HepG2 (cell line): Measurements from ENCODE around the gene ARID1A. TPM values are rescaled to one million over a fixed set of nuclear protein-coding genes. Genes with fewer than 3 reads are reported as not detected.
A peak's percentile ranks its signal among the peaks of the same experiment; 100 is the strongest.

Experiments used
- ATAC-seq: fragments of 200-7000 bp; cut with Tn5 transposase; 3 replicates; pipeline ENCODE4 v1.9.1; 2020; ENCODE audit warnings: mild to moderate bottlenecking, moderate library complexity
- BruUV-seq: library from RNA; stranded (reverse); fragments of 400-500 nt; replicated peaks from 2 replicates; lab custom pipeline; 2021; lab: Mats Ljungman, UMichigan
- CTCF ChIA-PET: fragments of 300-600 bp; formaldehyde crosslinking; extraction: SDS; loops from one replicate; lab custom pipeline; 2021; ENCODE audit warnings: low total read pairs, inconsistent platforms, low intra/inter-chr PET ratio; lab: Yijun Ruan, JAX
- POLR2A ChIA-PET: fragments of 350-600 bp; sonication (Branson Sonifier 250); formaldehyde crosslinking; loops from one replicate; lab custom pipeline; 2020; ENCODE audit warnings: antibody characterized with exemption, inconsistent platforms; lab: Yijun Ruan, JAX
- DNase-seq: peaks from one replicate; pipeline ENCODE4 v3.0.0-alpha.2; 2015; ENCODE audit warnings: low spot score
- FAIRE-seq: peaks from 3 replicates; lab custom pipeline; 2011; peaks lifted over from hg19 to GRCh38; lab: Jason Lieb, UNC
- H2AFZ ChIP-seq: one replicate; pipeline ENCODE4 v1.6.1; 2011; ENCODE audit warnings: low read length, inconsistent platforms
- H3K27ac ChIP-seq: fragments of 300-600 bp; 3 replicates; pipeline ENCODE4 v1.8.0; 2011; ENCODE audit warnings: mixed run types, mild to moderate bottlenecking, mixed read lengths, low read length, inconsistent platforms; ENCODE audit not compliant: insufficient read depth; ENCODE audit errors: extremely low read length
- H3K27me3 ChIP-seq, 2 experiments: fragments of 200-600 bp in 1 of 2; 2 replicates in 1 of 2; 3 replicates in 1 of 2; pipeline versions ENCODE4 v1.6.0 to v1.8.0; 2011; ENCODE audit warnings: low read length in 2 of 2, mild to moderate bottlenecking in 2 of 2, moderate library complexity in 2 of 2, inconsistent platforms in 1 of 2; ENCODE audit not compliant: insufficient read depth in 2 of 2, control insufficient read depth in 1 of 2
- H3K36me3 ChIP-seq, 2 experiments: fragments of 200-600 bp in 1 of 2; replicated peaks in 1 of 2; 2 replicates in 1 of 2; 3 replicates in 1 of 2; pipeline versions ENCODE4 v1.5.1 to v1.8.0; 2011; ENCODE audit warnings: low read length in 2 of 2, inconsistent platforms in 1 of 2; ENCODE audit not compliant: insufficient read depth in 2 of 2, control insufficient read depth in 1 of 2
- H3K4me1 ChIP-seq: 2 replicates; pipeline ENCODE4 v1.5.1; 2012; ENCODE audit warnings: low read length, inconsistent platforms; ENCODE audit not compliant: insufficient read depth
- H3K4me2 ChIP-seq: 2 replicates; pipeline ENCODE4 v1.6.0; 2011; ENCODE audit warnings: low read depth, low read length, inconsistent platforms
- H3K4me3 ChIP-seq, 3 experiments: fragments of 200-600 bp in 1 of 3; sonication (generic), shearing (Covaris generic) in 1 of 3; replicated peaks in 1 of 3; 2 replicates each; pipeline ENCODE4 v1.5.1; 2011 to 2016; ENCODE audit warnings: low read length in 3 of 3, inconsistent platforms in 2 of 3, low read depth in 2 of 3, mild to moderate bottlenecking in 2 of 3, control low read depth in 1 of 3, mixed read lengths in 1 of 3; ENCODE audit not compliant: insufficient read depth in 1 of 3
- H3K79me2 ChIP-seq: one replicate; pipeline ENCODE4 v1.6.1; 2011; ENCODE audit warnings: low read length, inconsistent platforms; ENCODE audit not compliant: insufficient read depth
- H3K9ac ChIP-seq: 2 replicates; pipeline ENCODE4 v1.6.0; 2011; ENCODE audit warnings: mild to moderate bottlenecking, low read depth, low read length, inconsistent platforms; ENCODE audit not compliant: insufficient read depth
- H3K9me3 ChIP-seq: 2 replicates; pipeline ENCODE4 v1.5.1; 2012; ENCODE audit warnings: mild to moderate bottlenecking, low read length
- H4K20me1 ChIP-seq: 2 replicates; pipeline ENCODE4 v1.6.0; 2011; ENCODE audit warnings: inconsistent platforms, mild to moderate bottlenecking, low read length, moderate library complexity; ENCODE audit not compliant: insufficient read depth
- ARNTL ChIP-seq: sonication (generic); formaldehyde crosslinking; IDR thresholded peaks from 2 replicates; pipeline ENCODE4 v1.4.0; 2020; ENCODE audit warnings: mild to moderate bottlenecking, missing genetic modification reagents
- CREB1 ChIP-seq, 2 experiments: fragments of 450-650 bp in 1 of 2; IDR thresholded peaks; 2 replicates each; pipeline ENCODE4 v1.6.1; 2016 to 2017; ENCODE audit warnings: control low read depth in 1 of 2, mild to moderate bottlenecking in 1 of 2, missing compliant biosample characterization in 1 of 2, missing genetic modification characterization in 1 of 2
- EEA1 ChIP-seq: sonication (generic); formaldehyde crosslinking; IDR thresholded peaks from 2 replicates; pipeline ENCODE4 v1.5.1; 2020; ENCODE audit warnings: mild to moderate bottlenecking, missing genetic modification reagents, borderline replicate concordance
- JUNB ChIP-seq: sonication (generic); formaldehyde crosslinking; IDR thresholded peaks from 2 replicates; pipeline ENCODE4 v1.8.0; 2022; ENCODE audit warnings: missing genetic modification reagents, mild to moderate bottlenecking, borderline replicate concordance
- RFX1 ChIP-seq: fragments of 450-650 bp; IDR thresholded peaks from 2 replicates; pipeline ENCODE4 v1.6.1; 2017
- ZBTB38 ChIP-seq: sonication (generic); formaldehyde crosslinking; IDR thresholded peaks from 2 replicates; pipeline ENCODE4 v1.5.1; 2020; ENCODE audit warnings: mild to moderate bottlenecking, missing genetic modification reagents
- ZFYVE20 ChIP-seq: sonication (generic); formaldehyde crosslinking; IDR thresholded peaks from 2 replicates; pipeline ENCODE4 v1.8.0; 2023; ENCODE audit warnings: low read depth, mild to moderate bottlenecking, moderate library complexity, missing genetic modification reagents, borderline replicate concordance
- ZNF143 ChIP-seq: sonication (generic); formaldehyde crosslinking; IDR thresholded peaks from 2 replicates; pipeline ENCODE4 v1.4.0; 2020; ENCODE audit warnings: missing genetic modification reagents
- ZNF251 ChIP-seq: sonication (generic); formaldehyde crosslinking; IDR thresholded peaks from 2 replicates; pipeline ENCODE4 v1.9.0; 2021; ENCODE audit warnings: mild to moderate bottlenecking, missing genetic modification reagents
- ZNF83 ChIP-seq: sonication (generic); formaldehyde crosslinking; IDR thresholded peaks from 2 replicates; pipeline ENCODE4 v1.4.0; 2020; ENCODE audit warnings: missing genetic modification reagents, mild to moderate bottlenecking, borderline replicate concordance
- WGBS: methylation state at CpG from one replicate; pipeline ENCODE4 v1.1.6; 2017; ENCODE audit warnings: low lambda C conversion rate; 5-methylcytosine and 5-hydroxymethylcytosine counted together
- in situ Hi-C: cut with HindIII; loops from 2 replicates; pipeline ENCODE4 v1.10.0; 2017; ENCODE audit warnings: low pct_unique_long_range_greater_than_20kb; ENCODE audit not compliant: extremely low pct_ligation_motif_present
- intact Hi-C: fragments of 100-400 bp; cut with micrococcal nuclease; formaldehyde crosslinking; loops from one replicate; pipeline ENCODE4 v1.10.0; 2022; ENCODE audit not compliant: unreplicated experiment
- polyA plus RNA-seq, 8 experiments: library from polyadenylated mRNA; depleted of rRNA in 3 of 8; stranded (reverse) in 7 of 8; unstranded in 1 of 8; fragments of >200 nt; fragmentation: Illumina TruSeq in 4 of 8; extraction: Trizol in 4 of 8; gene quantifications; 2 replicates each; pipeline versions ENCODE4 v1.2.1 to v1.2.3, GENCODE V29; 2011 to 2016; ENCODE audit warnings: low read depth in 4 of 8, missing spikeins in 1 of 8, mixed read lengths in 1 of 8; ENCODE audit not compliant: insufficient read depth in 1 of 8
- total RNA-seq, 5 experiments: library from RNA; depleted of rRNA; stranded (reverse); fragments of >200 nt; fragmentation: Illumina TruSeq; extraction: Trizol; gene quantifications; 2 replicates each; pipeline ENCODE4 v1.2.3, GENCODE V29; 2016; ENCODE audit warnings: low read depth in 1 of 5
- TF ChIP-seq, protein P1 (sequence below): sonication (generic); formaldehyde crosslinking; IDR thresholded peaks from 2 replicates; pipeline ENCODE4 v1.4.0; 2020; ENCODE audit warnings: missing genetic modification reagents

ARID1A gene
- total and polyA plus RNA-seq, 2 of the 13 experiments (the other 11 are each of a cell fraction or from before 2014, with no cell fraction given) = 11.9 to 15.9 TPM

DNA sequence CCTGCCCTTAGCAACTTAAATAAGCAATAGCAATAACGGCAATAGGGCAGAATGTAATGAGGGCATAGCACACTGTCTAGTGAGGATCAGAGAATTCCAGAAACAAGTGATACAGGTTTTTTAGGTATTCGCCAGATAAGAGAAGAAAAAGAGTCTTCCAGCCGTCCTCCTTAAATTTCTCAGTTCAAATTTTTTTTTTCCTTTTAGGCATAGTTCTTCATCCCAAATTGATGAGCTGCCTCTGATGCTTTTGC, 93.7 kb downstream of the ARID1A start:
- H3K9ac ChIP-seq = no peak overlapping the region
- H3K4me3 ChIP-seq = no peak overlapping the region
- H2AFZ ChIP-seq = no peak overlapping the region
- peaks cover 6% of the 10 kb centered on the region for H3K79me2 ChIP-seq
- TF ChIP-seq ZNF143 (no peak), ZFYVE20 (CRISPR knock-in tag) (no peak), ARNTL (CRISPR knock-in tag) (no peak), CREB1 (IDR thresholded peaks at IDR 0.05) (no peak), CREB1 (CRISPR knock-in tag; IDR thresholded peaks at IDR 0.05) (0 out of 2 replicates have a peak, but pooled peaks have one; percentile 12), ZNF83 (CRISPR knock-in tag) (no peak), RFX1 (no peak), ZBTB38 (CRISPR knock-in tag) (no peak), JUNB (CRISPR knock-in tag) (no peak)
- BruUV-seq = no TSS peak
- no peak overlapping the region; the same call in 1 of the 2 replicates for H3K4me2 ChIP-seq
- POLR2A ChIA-PET = interaction anchor here (0.7 to 7.0 kb wide), 10 partner anchors 30 to 195 kb away, joined by 3 to 127 read pairs (median 4); partner anchors contain the start of genes ARID1A and NR0B2
- CTCF ChIA-PET = interaction anchor here (1.2 to 3.2 kb wide), 5 partner anchors 15 to 192 kb away, joined by 4 to 44 read pairs (median 8); no protein-coding TSS in a partner anchor
- H3K9me3 ChIP-seq = no peaks in the 10 kb centered on the region
- no peak for FAIRE-seq
- no peaks in the 10 kb centered on the region for H4K20me1 ChIP-seq
- 65% methylated on average over 3 of the region's 3 CpGs for WGBS
- H3K27ac ChIP-seq = no peak overlapping the region
- DNase-seq = no peak
- in situ Hi-C loops = loop anchor here (5.0 kb wide), 2 partner anchors 97 to 187 kb away; no protein-coding TSS in a partner anchor
- intact Hi-C loops = loop anchor here (1.0 to 5.0 kb wide), 3 partner anchors 92 to 187 kb away; partner anchors contain the start of gene ARID1A
- H3K36me3 ChIP-seq = peaks cover 0 to 7% of the 10 kb centered on the region in 2 experiments; a peak in 3 of 5 replicates
- H3K4me1 ChIP-seq = peaks cover 48% of the 10 kb centered on the region
- ATAC-seq = no peak
- no peaks in the 10 kb centered on the region; a peak in 1 of 5 replicates for H3K27me3 ChIP-seq

- Histone ChIP-seq H4K20me1 (no peaks in the 10 kb centered on the region), H3K9ac (no peak overlapping the region), H3K36me3 (peaks cover 0 to 10% of the 10 kb centered on the region in 2 experiments; a peak in 3 of 5 replicates), H3K4me3 (no peak overlapping the region), H3K4me1 (peaks cover 44% of the 10 kb centered on the region), H3K27me3 (no peaks in the 10 kb centered on the region; a peak in 1 of 5 replicates), H2AFZ (no peak overlapping the region), H3K4me2 (no peak overlapping the region), H3K9me3 (no peaks in the 10 kb centered on the region), H3K27ac (no peak overlapping the region), H3K79me2 (peaks cover 6% of the 10 kb centered on the region)
- DNase-seq = no peak
- no peak for ATAC-seq
- intact Hi-C loops = loop anchor here (1.0 to 5.0 kb wide), 3 partner anchors 93 to 188 kb away; partner anchors contain the start of gene ARID1A
- CTCF ChIA-PET = interaction anchor here (1.6 to 3.2 kb wide), 3 partner anchors 28 to 187 kb away, joined by 6 to 44 read pairs (median 11); no protein-coding TSS in a partner anchor
- 90% methylated on average over 4 of the region's 4 CpGs for WGBS
- BruUV-seq = no TSS peak
- FAIRE-seq = no peak
- in situ Hi-C loops = loop anchor here (5.0 kb wide), 2 partner anchors 98 to 188 kb away; no protein-coding TSS in a partner anchor
- POLR2A ChIA-PET = interaction anchor here (0.7 to 7.0 kb wide), 7 partner anchors 31 to 195 kb away, joined by 3 to 127 read pairs (median 4); partner anchors contain the start of gene ARID1A
- TF ChIP-seq ZNF251 (no peak), EEA1 (CRISPR knock-in tag) (no peak)
- TF ChIP-seq, protein P1, sequence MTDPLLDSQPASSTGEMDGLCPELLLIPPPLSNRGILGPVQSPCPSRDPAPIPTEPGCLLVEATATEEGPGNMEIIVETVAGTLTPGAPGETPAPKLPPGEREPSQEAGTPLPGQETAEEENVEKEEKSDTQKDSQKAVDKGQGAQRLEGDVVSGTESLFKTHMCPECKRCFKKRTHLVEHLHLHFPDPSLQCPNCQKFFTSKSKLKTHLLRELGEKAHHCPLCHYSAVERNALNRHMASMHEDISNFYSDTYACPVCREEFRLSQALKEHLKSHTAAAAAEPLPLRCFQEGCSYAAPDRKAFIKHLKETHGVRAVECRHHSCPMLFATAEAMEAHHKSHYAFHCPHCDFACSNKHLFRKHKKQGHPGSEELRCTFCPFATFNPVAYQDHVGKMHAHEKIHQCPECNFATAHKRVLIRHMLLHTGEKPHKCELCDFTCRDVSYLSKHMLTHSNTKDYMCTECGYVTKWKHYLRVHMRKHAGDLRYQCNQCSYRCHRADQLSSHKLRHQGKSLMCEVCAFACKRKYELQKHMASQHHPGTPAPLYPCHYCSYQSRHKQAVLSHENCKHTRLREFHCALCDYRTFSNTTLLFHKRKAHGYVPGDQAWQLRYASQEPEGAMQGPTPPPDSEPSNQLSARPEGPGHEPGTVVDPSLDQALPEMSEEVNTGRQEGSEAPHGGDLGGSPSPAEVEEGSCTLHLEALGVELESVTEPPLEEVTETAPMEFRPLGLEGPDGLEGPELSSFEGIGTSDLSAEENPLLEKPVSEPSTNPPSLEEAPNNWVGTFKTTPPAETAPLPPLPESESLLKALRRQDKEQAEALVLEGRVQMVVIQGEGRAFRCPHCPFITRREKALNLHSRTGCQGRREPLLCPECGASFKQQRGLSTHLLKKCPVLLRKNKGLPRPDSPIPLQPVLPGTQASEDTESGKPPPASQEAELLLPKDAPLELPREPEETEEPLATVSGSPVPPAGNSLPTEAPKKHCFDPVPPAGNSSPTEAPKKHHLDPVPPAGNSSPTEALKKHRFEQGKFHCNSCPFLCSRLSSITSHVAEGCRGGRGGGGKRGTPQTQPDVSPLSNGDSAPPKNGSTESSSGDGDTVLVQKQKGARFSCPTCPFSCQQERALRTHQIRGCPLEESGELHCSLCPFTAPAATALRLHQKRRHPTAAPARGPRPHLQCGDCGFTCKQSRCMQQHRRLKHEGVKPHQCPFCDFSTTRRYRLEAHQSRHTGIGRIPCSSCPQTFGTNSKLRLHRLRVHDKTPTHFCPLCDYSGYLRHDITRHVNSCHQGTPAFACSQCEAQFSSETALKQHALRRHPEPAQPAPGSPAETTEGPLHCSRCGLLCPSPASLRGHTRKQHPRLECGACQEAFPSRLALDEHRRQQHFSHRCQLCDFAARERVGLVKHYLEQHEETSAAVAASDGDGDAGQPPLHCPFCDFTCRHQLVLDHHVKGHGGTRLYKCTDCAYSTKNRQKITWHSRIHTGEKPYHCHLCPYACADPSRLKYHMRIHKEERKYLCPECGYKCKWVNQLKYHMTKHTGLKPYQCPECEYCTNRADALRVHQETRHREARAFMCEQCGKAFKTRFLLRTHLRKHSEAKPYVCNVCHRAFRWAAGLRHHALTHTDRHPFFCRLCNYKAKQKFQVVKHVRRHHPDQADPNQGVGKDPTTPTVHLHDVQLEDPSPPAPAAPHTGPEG = no peak
Observed at GRCh38 chr1:26789931-26790330, 94.1 kb downstream of the ARID1A start.
